DMS53 treated with DMSO at 0.1 percent for 48 hours (cell line): ENCODE measurements around the gene NRXN2.
"Not testable (repeated sequence)": the region's sequence is repeated elsewhere in the genome, so short reads cannot be mapped to it uniquely, and the experiment has no call there.

Source experiments
- DNase-seq: peaks from one replicate; lab custom pipeline; 2025; ENCODE audit not compliant: unreplicated experiment; lab: John Stamatoyannopoulos, UW

Gene NRXN2

DNA sequence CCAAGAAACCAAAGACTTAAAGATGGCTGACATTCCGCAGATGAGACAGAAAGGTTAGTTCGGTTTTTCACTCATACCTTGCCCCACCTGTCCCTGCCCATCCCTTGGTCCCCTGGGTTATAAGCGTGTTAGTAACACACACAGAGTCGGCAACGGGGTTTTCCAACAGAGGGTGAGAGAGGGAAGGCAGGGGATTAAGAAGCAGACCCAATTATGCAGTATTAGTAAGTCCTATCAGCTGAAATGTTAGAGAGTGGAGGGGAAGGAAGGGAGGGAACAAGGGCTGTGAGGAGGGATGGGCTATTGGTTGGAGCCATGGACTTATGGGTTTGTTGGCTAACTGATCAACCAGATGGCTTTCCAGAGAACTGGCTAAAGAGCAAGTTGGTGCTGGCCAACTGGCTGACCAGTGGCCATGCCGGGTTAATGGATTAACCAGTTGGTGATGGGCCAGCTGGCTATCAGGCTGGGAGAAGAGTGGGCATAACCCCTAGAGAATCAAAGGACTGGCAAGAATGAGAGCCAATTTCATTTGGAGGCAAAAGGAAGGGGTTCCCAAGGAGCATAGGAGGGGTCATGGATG is 45.5 kb downstream of the NRXN2 start:
- DNase-seq, result no peak

GRCh38 chr11:64676261-64676615 is 46.8 kb downstream of the NRXN2 start:
- DNase-seq, result no peak

GRCh38 chr11:64675450-64676260 is 47.3 kb downstream of the NRXN2 start:
- DNase-seq, result no peak

- DNase-seq, result no peak
Measured at GRCh38 chr11:64674774-64675173, 48.2 kb downstream of the NRXN2 start.

DNA sequence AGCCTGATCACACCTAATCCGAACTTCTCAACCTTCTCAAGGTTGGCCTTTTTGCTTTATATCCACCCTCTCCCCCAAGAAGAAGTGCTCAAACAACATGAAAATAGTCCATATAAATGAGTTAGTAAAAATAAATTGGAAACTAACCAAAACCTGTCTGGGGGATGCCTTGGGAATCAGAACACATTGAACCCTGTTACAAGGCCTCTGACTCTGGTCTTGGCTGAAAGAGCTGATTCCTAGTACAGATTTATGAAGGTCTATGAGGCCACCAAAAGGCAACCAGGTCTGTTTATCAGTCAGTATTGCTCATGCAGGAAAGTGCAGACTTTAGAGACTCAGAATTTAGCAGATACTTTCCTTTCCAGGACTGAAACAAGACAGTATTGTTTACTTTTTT is 49.7 kb downstream of the NRXN2 start:
- no peak for DNase-seq

- no peak for DNase-seq
Measured at GRCh38 chr11:64672875-64673274, 50.1 kb downstream of the NRXN2 start.

DNA sequence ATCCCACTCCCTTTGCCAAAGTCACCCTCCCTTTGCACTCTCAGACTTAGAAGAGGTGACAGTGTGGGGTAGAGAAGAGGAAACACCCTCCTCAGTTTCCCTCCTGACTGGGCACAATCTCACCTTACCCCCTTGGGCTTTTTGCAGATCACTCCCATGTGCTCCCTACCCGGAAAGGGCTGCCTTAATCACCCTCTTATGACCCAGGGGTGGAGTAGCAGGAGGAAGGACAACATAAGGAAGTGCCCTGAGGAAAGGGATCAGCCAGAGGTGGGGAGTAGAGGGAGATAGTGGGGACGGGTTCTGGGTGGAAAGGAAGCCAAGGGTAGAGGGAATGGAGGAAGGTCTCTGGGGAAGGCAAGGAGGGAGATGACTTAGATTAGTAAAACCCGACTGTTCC is 52.0 kb downstream of the NRXN2 start:
- no peak for DNase-seq

- DNase-seq, result no peak
Measured at GRCh38 chr11:64667154-64667745, 55.7 kb downstream of the NRXN2 start.

DNA sequence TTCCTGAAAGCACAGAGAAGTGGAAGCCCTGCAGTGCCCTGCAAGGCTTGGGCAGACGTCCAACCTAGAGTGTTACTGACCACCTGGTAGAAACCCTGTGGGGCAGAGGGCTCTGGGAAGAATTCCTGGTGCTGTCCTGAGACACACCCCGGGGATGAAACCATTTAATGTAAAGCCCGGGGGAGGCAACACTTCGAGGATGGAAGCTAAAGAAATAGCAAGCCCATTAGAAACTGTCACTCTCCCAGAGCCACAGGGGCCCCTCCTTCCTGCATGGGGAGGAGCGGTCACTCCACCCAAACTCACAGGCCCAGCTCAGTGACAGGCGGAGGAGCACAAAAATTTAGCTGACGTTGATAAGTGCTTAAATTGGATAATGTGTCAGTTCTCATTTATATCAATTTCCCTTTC is 57.6 kb downstream of the NRXN2 start:
- no peak for DNase-seq

DNA sequence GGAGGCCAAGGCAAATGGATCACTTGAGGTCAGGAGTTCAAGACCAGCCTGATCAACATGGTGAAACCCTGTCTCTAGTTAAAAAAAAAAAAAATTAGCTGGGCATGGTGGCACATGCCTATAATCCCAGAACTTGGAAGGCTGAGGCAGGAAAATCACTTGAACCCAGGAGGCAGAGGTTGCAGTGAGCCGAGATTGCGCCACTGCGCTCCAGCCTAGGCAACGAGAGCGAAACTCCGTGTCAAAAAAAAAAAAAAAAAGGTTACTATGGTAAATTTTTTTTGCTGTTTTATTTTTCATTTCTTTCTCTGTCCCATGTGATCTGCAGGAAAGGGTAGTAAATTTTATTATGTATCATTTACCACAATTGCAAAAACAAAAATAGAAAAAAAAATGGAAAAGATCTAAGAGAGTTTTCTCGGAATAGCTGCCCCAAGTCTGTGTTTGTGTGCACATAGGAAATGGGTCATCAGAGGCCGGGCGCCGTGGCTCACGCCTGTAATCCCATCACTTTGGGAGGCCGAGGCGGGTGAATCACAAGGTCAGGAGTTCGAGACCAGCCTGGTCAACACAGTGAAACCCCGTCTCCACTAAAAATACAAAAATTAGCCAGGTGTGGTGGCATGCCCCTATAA is 58.6 kb downstream of the NRXN2 start:
- DNase-seq, result not testable (repeated sequence)

- DNase-seq, result no peak
Measured at GRCh38 chr11:64663656-64664055, 59.3 kb downstream of the NRXN2 start.

DNA sequence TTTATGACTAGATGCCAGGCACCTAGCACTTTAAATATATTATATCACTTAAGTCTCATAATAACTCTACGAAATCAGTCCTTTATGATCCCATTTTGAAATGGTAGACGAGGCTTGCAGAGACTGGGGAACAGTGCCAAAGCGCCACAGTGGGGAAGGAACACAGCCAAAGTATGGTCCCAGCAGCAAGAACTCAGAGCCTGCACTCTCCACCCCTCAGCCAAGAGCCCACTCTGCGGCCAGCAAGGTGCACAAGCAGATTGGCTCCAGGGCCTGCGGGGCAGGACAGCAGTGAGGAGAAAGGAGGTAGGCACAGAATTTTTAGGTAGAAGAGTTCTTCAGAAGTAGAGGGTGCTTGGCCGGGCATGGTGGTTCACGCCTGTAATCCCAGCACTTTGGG is 61.4 kb downstream of the NRXN2 start:
- DNase-seq, result no peak

DNA sequence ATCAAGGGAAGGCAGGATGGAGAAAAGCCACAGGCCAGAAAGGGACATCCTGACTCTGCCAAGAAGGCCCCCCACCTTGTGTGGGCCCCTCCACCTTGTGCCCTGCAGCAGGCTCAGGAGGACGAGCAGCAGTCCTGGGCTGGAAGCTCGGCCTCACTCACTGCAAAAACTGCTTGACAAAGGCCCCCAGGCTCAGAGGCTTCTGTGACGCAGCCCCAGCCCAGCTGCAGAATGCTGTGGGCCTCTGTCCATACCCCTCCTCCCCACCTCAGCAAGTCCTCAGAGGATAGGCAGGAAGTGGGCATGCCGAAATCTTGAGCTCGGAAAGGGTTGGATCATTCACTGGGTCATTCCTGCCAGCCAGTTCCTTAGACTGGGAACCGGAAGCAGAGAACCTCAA is 61.9 kb downstream of the NRXN2 start:
- DNase-seq, result no peak

GRCh38 chr11:64660706-64661105 is 62.3 kb downstream of the NRXN2 start:
- DNase-seq, result no peak

- no peak for DNase-seq
Measured at GRCh38 chr11:64660205-64660604, 62.8 kb downstream of the NRXN2 start.

GRCh38 chr11:64659417-64660144 is 63.4 kb downstream of the NRXN2 start:
- no peak for DNase-seq

DNA sequence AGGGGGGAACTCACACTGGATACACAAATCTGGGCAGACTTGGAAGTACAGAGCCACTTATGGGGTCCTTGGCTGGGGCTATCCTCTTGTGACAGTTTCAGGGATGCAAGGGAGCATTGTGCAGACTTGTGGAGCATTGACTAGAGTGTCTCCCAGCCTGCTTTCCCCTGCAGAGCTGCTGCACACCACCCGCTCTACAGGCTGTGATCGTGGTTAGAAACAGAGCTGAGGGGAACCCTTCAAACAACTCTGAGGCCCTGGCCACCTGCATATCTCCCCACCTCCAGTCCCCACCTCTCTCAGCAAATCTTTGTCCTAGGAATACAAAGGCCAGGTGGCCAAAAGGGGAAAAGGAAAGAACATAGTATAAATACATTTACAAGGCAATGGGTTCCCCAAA is 64.7 kb downstream of the NRXN2 start:
- no peak for DNase-seq

DNA sequence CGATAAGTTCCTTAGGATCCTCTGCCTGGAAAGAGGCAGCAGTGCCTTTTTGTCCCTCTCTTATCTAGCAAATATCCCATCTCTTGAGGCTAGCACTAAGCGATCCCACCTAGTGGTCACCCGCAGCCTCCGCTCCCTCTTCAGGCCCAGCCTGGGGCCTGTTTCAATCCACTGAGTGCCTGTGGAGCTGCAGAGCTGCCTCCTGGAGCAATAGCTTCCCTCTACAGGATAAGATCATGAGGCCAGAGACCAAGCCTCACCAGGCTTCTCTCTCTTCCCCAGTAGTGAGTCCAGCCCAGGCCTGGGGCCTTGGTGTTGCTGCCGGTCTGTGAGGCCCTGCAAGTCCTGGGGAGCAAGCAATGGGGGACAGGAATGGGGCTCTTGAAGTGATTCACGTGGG is 66.1 kb downstream of the NRXN2 start:
- DNase-seq, result no peak

DNA sequence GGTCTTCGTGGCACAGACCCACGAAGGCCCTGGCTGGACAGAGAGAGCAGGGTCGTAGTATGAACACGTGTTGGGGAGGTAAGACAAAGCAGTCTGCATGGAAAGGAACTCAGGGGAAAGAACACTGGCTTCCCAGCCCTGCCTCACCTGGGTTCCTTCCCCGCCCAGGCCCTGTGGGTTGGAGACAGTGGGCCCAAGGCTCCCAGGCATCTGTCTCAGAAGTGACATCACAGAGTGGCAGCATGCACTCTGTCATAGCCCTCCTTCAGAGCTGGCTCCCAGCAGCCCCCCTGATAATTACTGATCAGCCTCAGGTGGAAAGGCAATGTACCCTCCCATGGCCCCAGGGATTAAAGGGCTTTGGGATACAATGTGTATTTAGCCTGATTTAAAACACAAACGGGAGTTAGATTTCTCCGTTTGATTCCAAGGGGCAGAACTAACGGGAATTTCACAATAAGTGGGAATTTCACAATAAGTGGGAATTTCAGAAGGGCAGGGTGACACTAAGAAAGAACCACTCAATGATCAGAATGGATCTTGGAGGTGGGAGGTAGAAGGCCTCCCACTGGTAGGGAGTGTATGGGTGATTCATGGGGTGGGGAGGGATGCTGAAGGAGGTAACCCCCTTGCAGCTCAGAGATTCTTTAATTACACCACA is 66.9 kb downstream of the NRXN2 start:
- DNase-seq, result no peak

DNA sequence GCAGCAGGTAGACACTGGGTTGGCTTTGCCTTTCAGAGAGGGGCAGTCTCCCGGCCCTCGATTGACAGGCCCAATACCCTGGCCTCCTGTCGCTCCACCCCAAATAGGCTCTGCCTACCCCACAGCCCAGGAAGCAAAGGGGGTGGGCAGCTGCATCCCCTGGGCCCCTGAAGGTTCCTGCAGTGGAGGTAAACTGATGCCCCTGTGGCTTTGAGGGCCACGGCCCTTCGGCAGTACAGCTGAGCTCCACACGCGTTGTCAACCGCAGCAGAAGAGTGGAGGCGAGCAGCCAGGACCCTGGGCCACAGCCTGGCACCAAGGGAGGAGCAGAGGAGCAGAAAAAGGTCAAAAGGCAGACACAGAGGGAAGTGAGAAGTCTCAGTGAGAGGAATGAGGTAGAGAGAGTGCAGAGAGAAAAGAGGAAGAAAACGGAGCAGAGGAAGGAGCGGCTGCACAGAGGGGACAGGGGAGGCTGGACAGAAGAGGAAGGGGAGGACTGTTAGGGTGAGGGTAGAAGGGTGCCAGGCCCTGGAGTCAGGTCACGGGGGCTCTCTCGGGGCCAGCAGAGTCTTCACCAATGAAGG is 67.9 kb downstream of the NRXN2 start:
- DNase-seq, result no peak

DNA sequence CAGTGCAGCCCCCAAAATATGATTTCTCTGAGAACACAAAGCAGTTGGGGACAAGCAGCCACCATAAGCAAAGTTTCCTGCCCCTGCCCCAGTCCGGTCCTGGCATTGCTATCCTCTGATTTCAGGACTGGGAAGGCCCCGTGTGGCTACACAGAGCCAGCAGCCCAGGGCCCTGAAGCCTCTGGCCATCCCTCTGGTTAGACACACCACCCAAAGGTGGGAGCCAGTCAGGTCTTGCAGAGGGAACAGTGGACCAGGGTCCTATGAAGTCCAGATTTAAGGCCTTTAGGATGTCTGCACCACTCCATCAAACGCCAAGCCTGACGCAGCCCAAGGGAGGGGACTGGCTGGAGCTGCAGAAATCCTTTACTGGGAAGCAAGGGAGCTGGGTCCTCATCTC is 68.6 kb downstream of the NRXN2 start:
- no peak for DNase-seq
